AG09309 (cell line): ENCODE results near the gene PTHLH.

Experiments used
- DNase-seq: peaks from one replicate; pipeline ENCODE4 v3.0.0-alpha.2; 2010; ENCODE audit warnings: low read depth
- H3K4me3 ChIP-seq: 2 replicates; pipeline ENCODE4 v1.5.1; 2011; ENCODE audit warnings: mild to moderate bottlenecking, low read depth, low read length, moderate library complexity; ENCODE audit not compliant: control insufficient read depth
- TF ChIP-seq, protein P1 (sequence below): IDR thresholded peaks from 2 replicates; pipeline ENCODE4 v1.5.1; 2011; ENCODE audit warnings: mild to moderate bottlenecking, low read depth, low read length, inconsistent platforms; ENCODE audit not compliant: insufficient read depth, control insufficient read depth; ENCODE audit errors: missing control alignments

Gene PTHLH

DNA sequence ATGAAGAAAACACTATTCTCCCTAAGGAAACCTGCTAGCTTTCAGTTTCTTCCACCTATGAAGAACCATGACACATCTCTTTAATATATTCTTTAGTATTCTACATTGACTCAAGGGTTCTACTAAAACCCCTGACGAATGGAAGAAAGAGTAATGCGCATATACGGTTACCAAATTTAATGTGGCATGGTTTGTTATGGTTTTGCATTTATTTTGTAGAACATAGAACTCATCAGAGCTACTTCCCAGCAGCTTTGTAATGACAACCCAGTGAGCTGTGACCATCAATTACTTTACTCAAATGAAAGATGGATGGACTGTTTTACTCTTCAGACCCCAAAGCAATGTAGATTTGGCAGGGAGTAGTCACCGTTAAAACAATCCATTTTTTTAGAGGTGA lies 19.2 kb downstream of the PTHLH start:
- no peak overlapping the region for H3K4me3 ChIP-seq
- no peak for DNase-seq
- TF ChIP-seq, protein P1, sequence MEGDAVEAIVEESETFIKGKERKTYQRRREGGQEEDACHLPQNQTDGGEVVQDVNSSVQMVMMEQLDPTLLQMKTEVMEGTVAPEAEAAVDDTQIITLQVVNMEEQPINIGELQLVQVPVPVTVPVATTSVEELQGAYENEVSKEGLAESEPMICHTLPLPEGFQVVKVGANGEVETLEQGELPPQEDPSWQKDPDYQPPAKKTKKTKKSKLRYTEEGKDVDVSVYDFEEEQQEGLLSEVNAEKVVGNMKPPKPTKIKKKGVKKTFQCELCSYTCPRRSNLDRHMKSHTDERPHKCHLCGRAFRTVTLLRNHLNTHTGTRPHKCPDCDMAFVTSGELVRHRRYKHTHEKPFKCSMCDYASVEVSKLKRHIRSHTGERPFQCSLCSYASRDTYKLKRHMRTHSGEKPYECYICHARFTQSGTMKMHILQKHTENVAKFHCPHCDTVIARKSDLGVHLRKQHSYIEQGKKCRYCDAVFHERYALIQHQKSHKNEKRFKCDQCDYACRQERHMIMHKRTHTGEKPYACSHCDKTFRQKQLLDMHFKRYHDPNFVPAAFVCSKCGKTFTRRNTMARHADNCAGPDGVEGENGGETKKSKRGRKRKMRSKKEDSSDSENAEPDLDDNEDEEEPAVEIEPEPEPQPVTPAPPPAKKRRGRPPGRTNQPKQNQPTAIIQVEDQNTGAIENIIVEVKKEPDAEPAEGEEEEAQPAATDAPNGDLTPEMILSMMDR, result no peak

DNA sequence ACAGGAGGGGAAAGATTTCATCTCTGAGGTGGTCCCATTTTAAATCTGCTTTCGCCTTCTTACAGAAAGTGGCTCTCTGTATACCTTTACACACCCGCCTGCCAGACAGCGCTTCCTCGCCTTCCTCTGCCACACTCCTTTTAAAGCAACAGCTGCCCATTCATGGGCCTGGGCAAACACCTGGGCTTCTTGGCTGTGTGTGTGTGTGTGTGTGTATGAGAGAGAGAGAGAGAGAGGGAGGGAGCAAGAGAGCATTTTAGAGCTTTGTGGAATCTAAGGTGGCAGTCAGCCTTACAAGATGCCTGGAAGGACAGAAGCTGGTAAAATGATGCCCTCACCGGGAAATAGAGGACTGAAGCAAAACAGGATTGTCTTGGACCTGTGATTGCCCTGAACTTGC lies 20.0 kb downstream of the PTHLH start:
- TF ChIP-seq, protein P1, result no peak
- DNase-seq, result no peak
- no peak overlapping the region for H3K4me3 ChIP-seq

DNA sequence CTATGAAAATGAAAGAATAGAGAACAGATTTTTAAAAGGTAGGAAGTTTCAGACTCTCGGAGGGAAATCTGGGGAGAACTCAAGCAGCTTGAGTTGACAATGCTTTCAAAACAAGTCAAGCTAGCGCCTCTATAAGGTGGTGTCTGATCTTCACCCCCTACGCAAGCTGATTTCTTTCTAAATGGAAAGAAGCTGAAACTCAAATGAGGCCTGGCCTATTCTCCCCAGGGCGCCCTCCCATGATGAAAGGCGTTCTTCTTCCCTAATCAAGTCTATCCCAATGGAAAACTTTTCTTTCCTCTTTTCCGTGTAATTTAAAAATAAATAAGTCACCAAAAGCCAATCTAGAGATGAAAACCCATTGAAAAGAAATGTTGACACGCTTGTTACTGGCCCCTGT lies 20.6 kb downstream of the PTHLH start:
- TF ChIP-seq, protein P1, result no peak
- DNase-seq, result no peak
- no peak overlapping the region for H3K4me3 ChIP-seq

DNA sequence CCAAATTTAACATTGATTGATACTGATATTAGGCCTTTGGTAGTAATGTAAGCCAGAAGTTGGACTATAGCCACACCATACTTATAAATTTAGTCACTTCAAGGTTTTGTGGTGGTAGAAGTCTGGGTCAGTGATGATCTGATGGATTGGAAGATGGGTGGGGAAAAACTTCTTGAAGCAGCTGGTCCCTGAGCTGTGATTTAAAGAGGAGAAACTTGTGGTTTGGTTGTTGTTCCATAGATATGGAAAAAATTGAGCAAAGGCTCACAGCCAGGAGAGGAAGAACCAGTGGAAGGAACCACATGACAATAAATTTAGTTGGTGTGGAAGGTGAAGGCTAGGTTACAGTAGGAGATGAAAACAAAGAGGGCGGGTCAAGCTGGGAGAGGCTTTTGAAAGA lies 26.1 kb downstream of the PTHLH start:
- no peak overlapping the region for H3K4me3 ChIP-seq
- TF ChIP-seq, protein P1, result no peak
- no peak for DNase-seq

DNA sequence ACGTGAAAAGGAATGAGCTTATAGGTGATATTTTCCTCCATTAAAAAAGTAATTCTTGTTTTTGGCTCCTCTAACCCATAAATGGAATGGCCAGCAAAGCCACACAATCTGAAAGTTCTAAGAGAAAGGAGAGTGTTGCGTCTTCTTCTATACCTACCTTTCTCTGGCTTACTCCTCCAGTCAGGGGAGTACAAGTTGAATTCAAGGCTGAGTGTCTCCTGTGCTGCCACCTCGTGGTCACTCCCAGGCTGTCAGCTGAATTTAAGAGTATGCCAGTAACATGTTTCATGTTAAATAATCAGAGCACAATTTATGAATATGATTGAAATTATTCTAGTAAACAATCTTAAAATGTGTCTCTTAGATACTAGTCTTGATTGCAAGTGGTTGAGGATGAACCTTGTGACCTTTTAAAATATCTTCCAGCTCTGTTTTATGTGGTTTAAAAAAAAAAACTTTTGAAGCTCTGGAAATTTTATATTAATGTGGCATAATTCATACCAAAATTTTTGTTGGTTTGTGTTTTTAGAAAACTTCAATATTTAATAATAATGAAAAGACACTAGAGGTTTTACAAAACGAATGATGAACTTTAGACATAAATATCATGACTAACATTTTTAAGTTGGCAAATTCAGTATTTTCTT lies 31.7 kb downstream of the PTHLH start:
- DNase-seq, result peak; percentile 47
- no peak overlapping the region for H3K4me3 ChIP-seq
- TF ChIP-seq, protein P1, result peak; percentile 85

DNA sequence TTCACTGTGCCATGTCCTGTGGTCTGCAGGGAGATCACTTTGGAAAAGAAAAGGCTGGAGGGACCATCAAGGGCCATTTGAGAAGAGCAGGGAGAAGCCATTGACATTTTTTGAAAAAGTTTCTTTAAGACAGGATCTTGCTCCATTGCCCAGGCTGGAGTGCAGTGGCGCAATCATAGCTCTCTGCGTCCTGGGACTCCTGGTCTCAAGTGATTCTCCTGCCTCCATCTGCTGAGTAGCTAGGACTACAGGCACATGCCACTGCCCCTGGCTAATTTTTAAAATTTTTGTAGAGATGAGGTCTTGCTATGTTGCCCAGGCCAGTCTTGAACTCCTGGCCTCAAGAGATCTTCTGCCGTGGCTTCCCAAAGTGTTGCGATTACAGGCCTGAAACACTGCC lies 32.3 kb downstream of the PTHLH start:
- no peak overlapping the region for H3K4me3 ChIP-seq
- TF ChIP-seq, protein P1, result no peak
- no peak for DNase-seq

DNA sequence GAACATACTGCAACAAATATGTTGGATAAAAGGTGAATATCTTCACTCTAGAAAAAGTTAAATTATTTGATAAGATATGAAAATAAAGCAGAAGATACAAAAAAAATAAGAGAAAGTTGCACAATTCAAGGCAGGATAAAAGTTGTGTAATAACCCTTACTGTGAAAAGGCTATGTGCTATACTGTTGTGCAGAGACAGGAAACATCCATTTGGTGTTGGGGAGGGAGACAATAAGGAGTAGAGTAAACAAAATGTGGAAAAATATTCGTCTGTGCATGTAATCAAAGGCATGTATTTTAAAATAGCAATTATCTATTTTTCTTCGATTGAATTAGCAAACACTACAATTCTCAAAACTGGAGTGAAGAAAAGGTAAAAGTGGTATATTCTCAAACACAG lies 34.8 kb downstream of the PTHLH start:
- no peak for DNase-seq
- H3K4me3 ChIP-seq, result no peak overlapping the region
- TF ChIP-seq, protein P1, result no peak
